Measurements from ENCODE around the gene TMEM187. TPM values are rescaled to one million over a fixed set of nuclear protein-coding genes. Genes with fewer than 3 reads are reported as not detected.

The TMEM187 gene
- total and polyA plus RNA-seq, 2 of the 4 experiments (the other 2 are of a cell fraction): 3.4 to 6.2 TPM

- in situ Hi-C loops (cut with MboI; ENCODE audit: low sequenced_read_pairs): no loop called here
- POLR2A ChIA-PET (ENCODE audit: unreplicated experiment): interaction anchor here (0.5 kb wide), 1 partner anchor 452 kb away, joined by 11 read pairs; no protein-coding TSS in a partner anchor
These were observed 2.3 kb downstream of the TMEM187 start for GRCh38 chrX:153974726-153975286.

More at GRCh38 chrX:153974726-153975286, 2.3 kb downstream of the TMEM187 start:
- H3K27ac ChIP-seq (ENCODE audit: insufficient read depth, low read length): no peak overlapping the region
- peaks cover 3% of the 10 kb centered on the region; the same call in 1 of the 2 replicates for H3K9me1 ChIP-seq (ENCODE audit: insufficient read depth, low read length)
- no peak overlapping the region for H2BK5ac ChIP-seq (ENCODE audit: low read depth, low read length, poor library complexity, severe bottlenecking)
- no peaks in the 10 kb centered on the region for H3K9me3 ChIP-seq (ENCODE audit: control insufficient read depth, insufficient read depth, low read length)
- H3K56ac ChIP-seq (ENCODE audit: extremely low read depth, insufficient read depth, low read length): no peak overlapping the region
- CTCF ChIA-PET: no interaction called here
- dilution Hi-C loops (cut with HindIII; ENCODE audit: low sequenced_read_pairs, unreplicated experiment): no loop called here
- no peak overlapping the region for H4K91ac ChIP-seq (ENCODE audit: insufficient read depth, low read depth, low read length)
- H2AK5ac ChIP-seq (ENCODE audit: low read depth, low read length): no peak overlapping the region
- H3K23ac ChIP-seq (ENCODE audit: low read depth, low read length): no peak overlapping the region; the same call in 1 of the 2 replicates
- intact Hi-C loops (cut with micrococcal nuclease): no loop called here
- peaks cover 14 to 21% of the 10 kb centered on the region in 2 experiments; a peak in 2 of 4 replicates for H3K79me1 ChIP-seq (ENCODE audit: low read depth in 1 of 2, low read length in 2 of 2)
- no peak overlapping the region for H2AK9ac ChIP-seq (replicated peaks; ENCODE audit: low read depth, low read length, poor library complexity)
- no peak overlapping the region for H3K4ac ChIP-seq (ENCODE audit: low read depth, low read length)
- TF ChIP-seq RCOR1 (IDR thresholded peaks at IDR 0.05; ENCODE audit: insufficient replicate concordance, low read length) (no peak), CEBPB (IDR thresholded peaks at IDR 0.05; ENCODE audit: low read depth, low read length) (no peak), USF2 (IDR thresholded peaks at IDR 0.05; ENCODE audit: low read depth, low read length) (no peak), MAZ (IDR thresholded peaks at IDR 0.05; ENCODE audit: borderline replicate concordance, low read depth, low read length) (no peak), CTCF (conservative IDR thresholded peaks at IDR 0.05; ENCODE audit: low read depth, low read length) (no peak), SMC3 (IDR thresholded peaks at IDR 0.05; ENCODE audit: low read depth, low read length) (no peak), ELK1 (IDR thresholded peaks at IDR 0.05; ENCODE audit: borderline replicate concordance, low read depth, low read length) (no peak), RFX5 (IDR thresholded peaks at IDR 0.05; ENCODE audit: low read depth, low read length) (no peak), RAD21 (IDR thresholded peaks at IDR 0.05; ENCODE audit: low read length) (no peak), NFE2L2 (IDR thresholded peaks at IDR 0.05; ENCODE audit: low read depth, low read length) (no peak), CHD1 (IDR thresholded peaks at IDR 0.05; ENCODE audit: low read depth, low read length) (no peak), FOS (IDR thresholded peaks at IDR 0.05; ENCODE audit: low read depth, low read length) (no peak), BHLHE40 (IDR thresholded peaks at IDR 0.05; ENCODE audit: low read depth, low read length) (no peak), MAFK (IDR thresholded peaks at IDR 0.05; ENCODE audit: low read depth, low read length) (no peak), MXI1 (IDR thresholded peaks at IDR 0.05; ENCODE audit: borderline replicate concordance, low read depth, low read length) (no peak), POLR2A (IDR thresholded peaks at IDR 0.05; ENCODE audit: low read depth, low read length) (no peak)
- no peak overlapping the region for H3K18ac ChIP-seq (ENCODE audit: low read depth, low read length)
- DNase-seq (no peak), ATAC-seq (ENCODE audit: low read depth) (no peak)
- BruUV-seq (replicated peaks): no TSS peak
- H3K36me3 ChIP-seq (ENCODE audit: control insufficient read depth, insufficient read depth, low read length): no peaks in the 10 kb centered on the region
- H3K14ac ChIP-seq (replicated peaks; ENCODE audit: low read depth, low read length): no peak overlapping the region
- no peak overlapping the region for H2AFZ ChIP-seq (replicated peaks; ENCODE audit: low read length, poor library complexity)
- H4K5ac ChIP-seq (ENCODE audit: low read depth, low read length): no peak overlapping the region
- peaks cover 10% of the 10 kb centered on the region for H4K20me1 ChIP-seq (ENCODE audit: insufficient read depth, low read length)
- H2BK20ac ChIP-seq (ENCODE audit: low read depth, low read length): no peak overlapping the region
- H2BK120ac ChIP-seq (ENCODE audit: low read depth, low read length): no peak overlapping the region
- no peak overlapping the region for H3K4me3 ChIP-seq (ENCODE audit: insufficient read depth, low read depth, low read length)
- peaks cover 6% of the 10 kb centered on the region; the same call in 1 of the 2 replicates for H3K4me1 ChIP-seq (ENCODE audit: control insufficient read depth, insufficient read depth, low read length)
- 80% methylated on average over 1 of the region's 3 CpGs; no CpG with 5 or more reads in 1 of the 2 experiments for WGBS, 2 experiments (ENCODE audit: extremely low coverage in 2 of 2, insufficient read length in 1 of 2)
- H3K4me2 ChIP-seq (ENCODE audit: low read depth, low read length): no peak overlapping the region
- H4K8ac ChIP-seq (ENCODE audit: low read depth in 2 of 2, low read length in 2 of 2): no peak overlapping the region
- H3K9ac ChIP-seq (ENCODE audit: low read depth, low read length): no peak overlapping the region
- H2BK15ac ChIP-seq (ENCODE audit: low read depth, low read length): no peak overlapping the region
- no peaks in the 10 kb centered on the region for H3K27me3 ChIP-seq (ENCODE audit: control insufficient read depth, insufficient read depth, low read length)

Measured in IMR-90 (cell line).